ENCODE measurements around the gene PYROXD2. TPM values are rescaled to one million over a fixed set of nuclear protein-coding genes. Genes with fewer than 3 reads are reported as not detected.

PYROXD2 gene
- total and polyA plus RNA-seq, 2 of the 13 experiments (the other 11 are each of a cell fraction or from before 2014, with no cell fraction given): 2.0 to 6.2 TPM

GRCh38 chr10:98457721-98458120 is 42.7 kb upstream of the PYROXD2 start:
- no peak overlapping the region for H2AFZ ChIP-seq (ENCODE audit: low read length)
- POLR2A ChIA-PET: no interaction called here
- WGBS (ENCODE audit: low lambda C conversion rate): 32% methylated on average over 6 of the region's 8 CpGs
- H3K27ac ChIP-seq (ENCODE audit: extremely low read length, insufficient read depth, low read length): no peak overlapping the region
- ATAC-seq: no peak
- no peak overlapping the region for H3K9ac ChIP-seq (ENCODE audit: insufficient read depth, low read depth, low read length)
- intact Hi-C loops (cut with micrococcal nuclease; ENCODE audit: unreplicated experiment): no loop called here
- TF ChIP-seq ZNF367 (CRISPR knock-in tag; IDR thresholded peaks at IDR 0.05; ENCODE audit: borderline replicate concordance) (no peak), FOXP4 (CRISPR knock-in tag; IDR thresholded peaks at IDR 0.05) (no peak)
- no peaks in the 10 kb centered on the region for H3K36me3 ChIP-seq (replicated peaks in 1 of 2; ENCODE audit: control insufficient read depth in 1 of 2, insufficient read depth in 2 of 2, low read length in 2 of 2)
- H3K4me2 ChIP-seq (ENCODE audit: low read depth, low read length): no peak overlapping the region
- H3K79me2 ChIP-seq (ENCODE audit: insufficient read depth, low read length): no peaks in the 10 kb centered on the region
- no peaks in the 10 kb centered on the region for H3K9me3 ChIP-seq (ENCODE audit: low read length)
- CTCF ChIA-PET (ENCODE audit: low intra/inter-chr PET ratio, low total read pairs): no interaction called here
- DNase-seq (ENCODE audit: low spot score): no peak
- in situ Hi-C loops (cut with HindIII; ENCODE audit: extremely low pct_ligation_motif_present, low pct_unique_long_range_greater_than_20kb): loop anchor here (25.0 kb wide), 1 partner anchor 580 kb away; no protein-coding TSS in a partner anchor
- peaks cover 27% of the 10 kb centered on the region for H3K4me1 ChIP-seq (ENCODE audit: insufficient read depth, low read length)
- peaks cover 0 to 1% of the 10 kb centered on the region in 2 experiments; a peak in 2 of 5 replicates for H3K27me3 ChIP-seq (ENCODE audit: control insufficient read depth in 1 of 2, insufficient read depth in 2 of 2, low read length in 2 of 2)
- H3K4me3 ChIP-seq (replicated peaks in 1 of 3; ENCODE audit: insufficient read depth in 1 of 3, low read depth in 2 of 3, low read length in 3 of 3): no peak overlapping the region
- H4K20me1 ChIP-seq (ENCODE audit: insufficient read depth, low read length): no peaks in the 10 kb centered on the region
- no peak for FAIRE-seq
- BruUV-seq (replicated peaks): no TSS peak

DNA sequence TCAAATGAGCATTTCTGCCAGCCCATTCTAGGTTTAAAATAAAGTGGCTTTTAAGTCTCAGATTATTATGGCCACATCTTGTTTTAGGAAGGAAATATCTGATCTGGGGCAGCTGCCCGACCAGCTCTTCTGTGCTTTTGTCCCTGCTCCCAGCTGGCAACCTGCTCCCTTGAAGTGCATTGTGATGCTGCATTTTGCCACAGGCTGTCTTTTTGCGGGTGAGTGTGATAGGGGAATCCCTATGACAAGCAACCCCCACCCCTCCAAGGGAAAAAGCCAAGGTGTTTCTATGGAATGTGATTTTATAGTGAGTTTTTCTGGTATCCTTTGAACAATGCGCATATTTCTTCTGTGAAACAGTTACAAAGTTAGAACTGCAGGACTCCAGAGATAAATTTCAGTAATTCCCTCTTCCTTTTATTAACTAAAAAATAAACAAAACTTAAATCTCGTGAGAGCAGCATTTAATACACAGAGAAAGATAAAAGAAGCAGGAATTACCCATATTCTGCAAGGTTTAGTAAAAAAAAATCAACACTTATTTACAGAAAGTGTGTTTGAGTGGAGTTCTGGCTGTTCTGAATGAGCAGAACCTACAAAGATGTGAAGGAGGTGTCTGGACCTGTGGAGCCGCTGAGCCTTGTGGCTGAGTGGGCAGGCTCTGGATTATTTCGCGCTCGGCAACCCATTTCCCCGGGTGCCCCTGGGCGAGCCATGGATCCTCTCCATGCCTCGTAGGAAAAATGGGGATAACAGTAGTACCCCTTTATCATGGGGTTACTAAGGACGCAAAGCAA is 41.9 kb upstream of the PYROXD2 start:
- ChIA-PET CTCF (ENCODE audit: low intra/inter-chr PET ratio, low total read pairs) (no interaction called here), POLR2A (no interaction called here)
- FAIRE-seq: no peak
- Histone ChIP-seq H3K4me1 (ENCODE audit: insufficient read depth, low read length) (peaks cover 27% of the 10 kb centered on the region), H3K36me3 (replicated peaks in 1 of 2; ENCODE audit: control insufficient read depth in 1 of 2, insufficient read depth in 2 of 2, low read length in 2 of 2) (no peaks in the 10 kb centered on the region), H3K4me2 (ENCODE audit: low read depth, low read length) (no peak overlapping the region), H3K27me3 (ENCODE audit: control insufficient read depth in 1 of 2, insufficient read depth in 2 of 2, low read length in 2 of 2) (peaks cover 0 to 1% of the 10 kb centered on the region in 2 experiments; a peak in 2 of 5 replicates), H3K27ac (ENCODE audit: extremely low read length, insufficient read depth, low read length) (no peak overlapping the region), H4K20me1 (ENCODE audit: insufficient read depth, low read length) (no peaks in the 10 kb centered on the region), H3K9me3 (ENCODE audit: low read length) (no peaks in the 10 kb centered on the region), H3K79me2 (ENCODE audit: insufficient read depth, low read length) (no peaks in the 10 kb centered on the region), H3K9ac (ENCODE audit: insufficient read depth, low read depth, low read length) (no peak overlapping the region), H2AFZ (ENCODE audit: low read length) (no peak overlapping the region), H3K4me3 (replicated peaks in 1 of 3; ENCODE audit: insufficient read depth in 1 of 3, low read depth in 2 of 3, low read length in 3 of 3) (no peak overlapping the region)
- WGBS (ENCODE audit: low lambda C conversion rate): 58% methylated on average over 10 of the region's 12 CpGs
- DNase-seq (ENCODE audit: low spot score): no peak
- intact Hi-C loops (cut with micrococcal nuclease; ENCODE audit: unreplicated experiment) (no loop called here), in situ Hi-C loops (cut with HindIII; ENCODE audit: extremely low pct_ligation_motif_present, low pct_unique_long_range_greater_than_20kb) (loop anchor here (25.0 kb wide), 1 partner anchor 580 kb away; no protein-coding TSS in a partner anchor)
- no peak for ATAC-seq
- no TSS peak for BruUV-seq (replicated peaks)
- TF ChIP-seq ATF4 (CRISPR knock-in tag; IDR thresholded peaks at IDR 0.05) (no peak), ISL2 (CRISPR knock-in tag; IDR thresholded peaks at IDR 0.05) (no peak), ATF1 (CRISPR knock-in tag; IDR thresholded peaks at IDR 0.05) (no peak), SAFB2 (CRISPR knock-in tag; IDR thresholded peaks at IDR 0.05; ENCODE audit: borderline replicate concordance, low read depth) (no peak), LRRFIP1 (CRISPR knock-in tag; conservative IDR thresholded peaks at IDR 0.05) (no peak)
- TF ChIP-seq, protein P1, sequence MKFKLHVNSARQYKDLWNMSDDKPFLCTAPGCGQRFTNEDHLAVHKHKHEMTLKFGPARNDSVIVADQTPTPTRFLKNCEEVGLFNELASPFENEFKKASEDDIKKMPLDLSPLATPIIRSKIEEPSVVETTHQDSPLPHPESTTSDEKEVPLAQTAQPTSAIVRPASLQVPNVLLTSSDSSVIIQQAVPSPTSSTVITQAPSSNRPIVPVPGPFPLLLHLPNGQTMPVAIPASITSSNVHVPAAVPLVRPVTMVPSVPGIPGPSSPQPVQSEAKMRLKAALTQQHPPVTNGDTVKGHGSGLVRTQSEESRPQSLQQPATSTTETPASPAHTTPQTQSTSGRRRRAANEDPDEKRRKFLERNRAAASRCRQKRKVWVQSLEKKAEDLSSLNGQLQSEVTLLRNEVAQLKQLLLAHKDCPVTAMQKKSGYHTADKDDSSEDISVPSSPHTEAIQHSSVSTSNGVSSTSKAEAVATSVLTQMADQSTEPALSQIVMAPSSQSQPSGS (CRISPR knock-in tag; IDR thresholded peaks at IDR 0.05): no peak
